HG02678 (cell line): ENCODE measurements around the gene MISP.

ENCODE experiments used
- ATAC-seq: cut with Tn5 transposase; IDR thresholded peaks from one replicate; pipeline ENCODE4 v1.9.1; 2021; ENCODE audit warnings: mild to moderate bottlenecking, moderate library complexity; ENCODE audit not compliant: unreplicated experiment

The MISP gene

DNA sequence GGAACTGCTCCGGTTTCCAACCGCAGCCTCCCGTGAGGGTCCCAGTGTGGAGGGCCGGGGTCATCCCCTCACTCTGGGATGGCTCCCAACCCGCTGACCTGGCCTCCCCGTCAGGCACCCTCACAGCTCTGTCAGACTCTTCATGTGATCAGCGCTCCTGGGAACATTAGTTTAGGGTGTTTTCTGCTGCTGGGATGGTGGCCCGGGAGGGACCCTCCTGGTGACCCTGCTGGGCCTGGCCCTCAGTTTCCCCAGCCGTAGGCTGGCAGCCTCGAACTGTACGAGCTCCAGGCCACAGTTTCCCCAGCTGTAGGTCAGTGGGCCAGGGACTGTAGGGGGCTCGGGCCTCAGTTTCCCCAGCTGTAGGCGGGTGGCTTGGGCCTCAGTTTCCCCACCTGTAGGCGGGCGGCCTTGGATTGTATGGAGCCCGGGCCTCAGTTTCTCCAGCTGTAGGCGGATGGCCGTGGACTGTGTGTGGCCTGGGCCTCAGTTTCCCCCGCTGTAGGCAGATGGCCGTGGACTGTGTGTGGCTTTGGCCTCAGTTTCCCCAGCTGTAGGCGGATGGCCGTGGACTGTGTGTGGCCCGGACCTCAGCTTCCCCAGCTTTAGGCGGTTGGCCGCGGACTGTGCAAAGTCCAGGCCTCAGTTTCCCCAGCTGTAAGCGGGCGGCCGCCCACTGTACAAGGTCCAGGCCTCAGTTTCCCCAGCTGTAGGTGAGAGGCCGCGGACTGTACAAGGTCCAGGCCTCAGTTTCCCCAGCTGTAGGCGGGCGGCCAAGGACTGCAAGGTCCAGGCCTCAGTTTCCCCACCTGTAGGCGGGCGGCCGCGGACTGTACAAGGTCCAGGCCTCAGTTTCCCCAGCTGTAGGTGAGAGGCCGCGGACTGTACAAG lies 45.0 kb downstream of the MISP start:
- ATAC-seq, result no peak

DNA sequence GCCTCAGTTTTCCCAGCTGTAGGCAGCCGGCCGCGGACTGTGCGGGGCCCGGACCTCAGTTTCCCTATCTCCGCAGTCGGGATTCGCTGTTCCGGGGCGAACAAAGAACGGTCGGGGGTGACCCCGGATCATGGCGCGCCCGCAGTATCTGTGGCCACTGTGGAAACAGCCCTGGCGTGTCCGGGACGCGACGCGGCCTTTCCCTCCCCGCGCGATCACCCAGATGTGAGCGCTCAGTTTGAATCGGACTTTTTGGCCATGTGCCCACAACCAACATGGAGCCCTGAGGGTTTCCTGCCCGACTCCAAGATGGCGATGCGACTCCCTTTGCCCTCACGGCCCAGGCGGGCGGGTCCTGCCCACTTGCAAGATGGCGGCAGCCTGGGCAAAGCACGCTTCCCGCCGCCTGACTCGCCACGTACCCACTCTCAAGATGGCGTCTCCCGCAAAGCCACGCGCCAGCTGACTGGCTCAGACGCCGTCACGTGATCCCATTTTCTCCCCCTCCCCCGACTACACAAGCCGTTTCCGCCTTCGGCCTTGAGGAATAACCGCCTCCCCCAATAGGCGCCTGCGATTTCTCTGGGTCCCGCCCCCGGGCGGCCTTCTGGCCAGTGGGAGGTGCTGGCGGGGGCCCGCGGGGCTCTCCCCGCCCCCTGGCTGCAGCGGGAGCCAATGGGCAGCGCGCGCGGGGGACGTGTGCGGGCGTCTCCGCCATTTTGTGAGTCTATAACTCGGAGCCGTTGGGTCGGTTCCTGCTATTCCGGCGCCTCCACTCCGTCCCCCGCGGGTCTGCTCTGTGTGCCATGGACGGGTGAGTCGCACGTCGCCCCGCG lies 46.0 kb downstream of the MISP start, which contains the start of gene PTBP1:
PTBP1 (plus strand) TSS at position 761 of the 836 bp plus-strand sequence; CDS start at position 807, 46 bp downstream.
- ATAC-seq, result peak; percentile 80

DNA sequence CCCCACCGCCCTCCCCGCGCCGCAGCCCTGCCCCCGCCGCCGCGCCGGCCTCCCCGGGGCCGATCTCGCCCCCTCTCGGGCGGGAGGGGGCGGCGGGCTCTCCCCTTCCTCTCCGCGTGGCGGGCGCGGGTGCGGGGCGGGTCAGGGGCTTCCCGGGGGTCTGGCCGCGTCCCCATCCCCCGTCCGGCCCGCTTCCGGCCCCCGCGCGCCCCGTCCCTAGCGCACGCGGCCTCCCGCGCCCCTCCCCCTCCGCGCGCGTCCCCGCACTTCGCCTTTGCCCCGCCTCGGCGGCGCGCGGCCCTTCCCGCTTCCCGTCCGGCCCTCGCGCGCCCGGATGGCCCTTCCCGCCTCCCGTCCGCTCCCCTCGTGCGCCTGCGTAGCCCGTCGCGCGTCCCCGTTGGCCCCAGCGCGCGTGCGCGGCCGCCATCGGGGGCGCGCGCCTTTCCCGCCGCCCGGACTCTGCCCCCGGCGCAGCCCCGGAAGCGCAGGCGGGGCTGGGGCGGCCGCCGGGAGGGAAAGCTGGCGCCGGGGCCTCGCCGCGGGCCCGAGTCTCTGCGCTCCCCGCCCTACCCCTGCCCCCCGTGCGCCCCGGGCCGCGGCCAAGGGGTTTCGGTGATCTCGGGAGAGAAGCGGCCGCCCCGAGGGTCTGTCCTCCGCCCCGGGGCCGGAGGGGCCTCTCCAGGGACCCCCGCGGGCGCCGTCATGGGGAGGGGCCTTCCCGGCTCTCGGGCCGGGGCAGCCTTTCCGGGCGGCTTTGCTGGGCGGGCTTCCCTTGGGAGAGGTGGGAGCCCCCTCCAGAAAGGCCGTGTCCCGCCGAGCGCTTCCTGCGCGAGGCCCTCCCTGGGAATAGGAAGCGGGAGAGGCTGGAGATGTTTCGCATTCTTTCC lies 46.9 kb downstream of the MISP start:
- peak; percentile 44 for ATAC-seq

DNA sequence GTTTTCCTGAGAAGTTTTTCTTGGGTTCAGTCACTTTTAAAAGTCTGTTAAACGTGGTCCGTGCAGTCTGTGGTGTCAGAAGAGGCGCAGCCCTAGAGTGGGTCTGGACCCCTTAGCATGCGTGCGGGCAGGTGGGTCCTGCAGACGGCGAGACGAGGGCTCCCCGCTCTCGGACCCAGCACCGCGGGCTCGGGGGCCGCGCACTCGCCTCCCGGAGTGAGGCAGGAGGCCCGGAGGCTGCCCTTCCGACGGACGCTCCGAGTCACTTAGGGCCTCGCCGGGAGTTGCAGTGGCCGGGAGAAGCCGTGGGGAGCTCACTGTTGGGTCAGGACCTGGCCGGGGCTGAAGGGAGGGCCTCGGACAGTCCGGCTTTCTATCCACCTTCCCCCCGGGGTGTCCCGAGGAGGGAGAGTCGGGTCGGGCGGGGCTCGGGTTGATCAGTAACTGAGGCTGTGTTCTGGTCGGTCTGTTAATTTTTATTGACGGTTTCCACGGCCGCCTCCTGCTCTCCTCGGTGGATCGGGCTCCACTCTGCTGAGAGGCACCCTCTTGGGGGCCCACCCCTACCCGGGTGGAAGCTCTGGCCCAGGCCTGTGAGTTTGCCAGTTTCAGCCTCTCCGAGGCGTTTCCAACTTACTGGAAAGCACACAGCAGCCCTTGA lies 47.6 kb downstream of the MISP start:
- ATAC-seq, result no peak

DNA sequence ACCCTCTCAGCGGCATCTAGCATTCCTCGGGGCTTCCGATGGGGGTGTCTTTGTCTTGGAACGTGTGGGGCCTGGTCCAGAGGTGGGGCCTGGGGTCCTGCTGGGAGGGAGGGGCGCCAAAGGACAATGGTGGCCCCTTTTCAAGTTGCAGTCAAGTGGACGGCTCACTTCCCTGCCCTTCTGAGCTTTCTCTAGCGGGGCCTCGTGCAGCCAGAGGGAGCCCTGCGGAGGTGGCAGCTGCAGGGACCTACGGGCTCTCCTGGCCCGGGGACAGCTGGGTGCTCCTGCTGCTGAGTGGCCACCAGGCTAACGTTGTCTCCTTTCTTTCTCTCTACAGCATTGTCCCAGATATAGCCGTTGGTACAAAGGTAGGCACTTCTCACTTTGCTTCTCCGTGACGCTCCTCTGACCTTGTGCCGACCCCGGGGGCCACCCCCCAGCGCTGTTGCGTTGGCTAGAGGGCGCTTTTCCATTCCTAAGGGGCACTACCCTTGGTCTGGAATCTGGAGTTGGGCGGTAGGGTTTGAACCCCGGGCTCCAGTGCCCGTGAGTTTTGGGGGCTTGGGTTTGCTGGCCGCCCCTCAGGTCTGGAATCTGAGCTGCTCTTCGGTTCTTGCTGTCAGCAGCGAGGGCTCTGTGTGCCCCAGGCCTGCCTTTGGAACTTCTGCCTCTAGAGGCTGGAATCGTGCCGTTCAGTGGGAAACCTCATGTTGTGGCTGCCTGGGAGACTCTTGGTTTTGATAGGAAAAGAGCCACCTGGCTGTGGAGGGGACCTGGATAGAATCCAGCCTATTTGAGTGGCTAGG lies 48.4 kb downstream of the MISP start:
- ATAC-seq, result no peak

DNA sequence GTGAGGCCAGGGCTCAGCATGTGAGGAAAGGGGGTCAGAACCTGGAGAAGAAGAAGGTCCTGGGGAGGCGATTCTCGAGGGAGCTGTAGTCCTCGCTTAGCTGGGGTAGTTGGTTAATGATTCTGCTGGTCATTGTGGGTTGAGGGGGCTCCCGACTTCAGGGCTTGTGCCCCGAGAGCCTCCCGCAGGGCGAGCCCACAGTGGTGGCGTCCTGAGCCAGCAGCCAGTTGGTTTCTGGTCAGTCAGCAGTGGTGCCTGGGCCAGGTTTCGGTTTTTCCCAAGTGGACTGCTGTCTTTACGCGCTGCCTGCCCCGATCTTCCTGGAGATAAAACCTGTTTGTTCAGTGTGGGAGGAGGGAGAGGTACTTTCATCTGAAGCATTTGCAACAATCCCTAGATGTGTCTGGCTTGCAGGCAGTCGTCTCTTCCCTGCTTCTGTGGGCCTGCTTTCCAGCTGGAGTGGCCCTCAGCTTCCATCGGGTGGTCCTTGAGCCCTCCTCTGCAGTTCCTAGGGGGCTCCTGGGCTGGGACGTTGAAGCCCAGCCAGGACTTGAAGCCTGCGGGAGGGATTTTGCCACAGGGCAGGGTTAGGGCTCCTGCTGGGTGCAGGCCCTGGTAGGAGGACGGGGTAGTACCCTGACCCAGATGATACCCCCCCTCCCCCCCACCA lies 49.6 kb downstream of the MISP start:
- no peak for ATAC-seq

DNA sequence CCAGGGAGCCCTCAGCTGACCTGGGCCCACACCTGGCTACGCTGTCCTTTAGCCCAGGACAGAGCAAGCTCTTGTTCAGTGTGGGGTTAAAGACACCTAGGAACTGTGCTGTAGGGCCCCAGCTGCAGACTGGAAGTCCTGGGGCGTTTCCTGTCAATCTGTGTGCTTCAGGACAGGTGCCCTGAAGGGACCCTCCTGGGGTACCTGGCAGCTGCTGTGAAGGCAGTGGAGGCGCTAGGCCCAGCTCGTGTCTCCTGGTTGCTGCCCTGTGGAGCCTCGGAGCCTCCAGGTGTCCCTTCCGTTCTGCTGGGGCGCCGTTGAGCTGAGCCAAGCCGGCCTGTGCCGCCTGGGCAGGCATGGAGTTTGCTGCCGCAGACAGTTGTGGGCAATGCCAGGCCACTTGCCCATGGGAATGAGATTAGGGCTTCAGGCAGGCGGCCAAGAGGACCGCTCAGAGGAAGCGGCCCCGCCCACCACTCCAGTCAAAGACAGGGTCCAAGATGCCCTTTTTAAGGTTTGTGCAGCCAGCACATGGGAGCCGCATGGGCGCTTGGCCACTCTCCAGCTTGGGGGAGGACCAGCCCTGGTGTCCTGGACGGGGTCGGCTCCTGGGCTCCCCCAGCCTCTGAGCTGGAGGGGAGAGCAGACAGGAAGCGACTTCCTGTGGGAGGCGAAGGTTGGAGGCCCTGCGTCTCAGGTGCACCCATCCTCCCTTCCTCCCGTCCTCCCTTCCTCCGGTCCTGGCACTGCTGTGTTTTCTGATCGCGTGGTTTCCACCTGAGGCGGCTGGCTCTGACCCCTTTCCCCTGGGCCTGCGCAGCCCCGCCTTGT lies 50.3 kb downstream of the MISP start:
- ATAC-seq, result no peak

DNA sequence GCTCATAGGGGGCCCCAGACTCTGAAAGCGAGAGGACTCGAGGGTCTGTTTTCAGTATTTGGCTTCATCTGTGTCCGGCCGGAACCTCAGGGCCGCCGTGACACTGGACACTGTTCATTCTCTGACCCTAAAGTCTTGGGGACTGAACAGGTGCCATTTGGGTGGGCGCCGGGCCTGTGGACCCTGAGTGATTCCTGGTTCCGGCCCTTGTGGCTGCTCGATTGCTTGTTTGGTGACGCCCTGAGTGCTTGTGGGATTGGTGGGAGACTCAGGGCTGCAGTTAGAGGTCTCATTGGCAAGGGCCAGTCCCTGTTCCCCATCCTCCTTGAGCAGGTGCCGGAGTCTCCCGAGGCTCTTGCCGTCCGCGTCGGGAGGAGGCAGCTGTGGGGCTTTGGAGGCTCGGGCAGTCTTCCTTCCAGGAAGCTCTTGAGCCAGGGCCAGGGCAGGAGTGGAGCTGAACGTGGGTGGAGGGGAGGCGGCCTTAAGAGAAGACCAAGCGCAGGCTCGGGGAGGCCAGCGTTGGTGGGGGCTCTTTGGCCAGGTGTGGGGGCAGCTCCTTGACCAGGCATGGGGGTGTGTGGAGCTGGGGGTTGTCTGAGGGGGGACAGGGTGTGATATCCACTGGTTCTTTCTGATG lies 51.1 kb downstream of the MISP start:
- no peak for ATAC-seq

DNA sequence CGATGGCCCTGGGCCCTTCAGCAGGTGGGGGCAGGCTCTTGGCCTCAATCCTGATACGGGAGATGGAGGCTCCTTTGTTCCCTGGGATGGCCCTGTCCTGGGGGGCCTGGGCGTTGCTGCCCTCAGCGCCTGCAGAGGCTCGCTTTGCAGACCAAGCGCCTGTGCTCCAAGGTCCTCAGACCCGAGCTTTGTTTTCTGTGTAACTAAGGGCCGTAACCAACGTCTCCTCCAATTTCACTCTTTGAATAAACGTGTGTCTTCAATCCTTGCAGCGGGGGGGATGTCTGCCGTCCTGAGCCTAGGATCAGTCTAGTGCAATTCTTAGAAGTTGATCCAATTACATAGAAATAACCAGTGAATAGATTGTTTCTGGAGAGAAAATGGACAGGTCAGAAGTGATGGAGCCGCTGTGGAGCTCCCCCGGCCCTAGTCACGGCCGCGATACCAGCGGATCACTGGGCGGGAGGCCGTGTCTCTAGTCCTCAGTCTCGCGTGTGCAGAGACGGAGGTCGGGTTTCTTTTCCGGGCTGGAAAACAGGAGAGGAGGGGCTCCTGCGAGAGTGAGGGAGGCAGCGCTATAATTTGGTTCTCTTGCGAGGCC lies 51.7 kb downstream of the MISP start:
- no peak for ATAC-seq

DNA sequence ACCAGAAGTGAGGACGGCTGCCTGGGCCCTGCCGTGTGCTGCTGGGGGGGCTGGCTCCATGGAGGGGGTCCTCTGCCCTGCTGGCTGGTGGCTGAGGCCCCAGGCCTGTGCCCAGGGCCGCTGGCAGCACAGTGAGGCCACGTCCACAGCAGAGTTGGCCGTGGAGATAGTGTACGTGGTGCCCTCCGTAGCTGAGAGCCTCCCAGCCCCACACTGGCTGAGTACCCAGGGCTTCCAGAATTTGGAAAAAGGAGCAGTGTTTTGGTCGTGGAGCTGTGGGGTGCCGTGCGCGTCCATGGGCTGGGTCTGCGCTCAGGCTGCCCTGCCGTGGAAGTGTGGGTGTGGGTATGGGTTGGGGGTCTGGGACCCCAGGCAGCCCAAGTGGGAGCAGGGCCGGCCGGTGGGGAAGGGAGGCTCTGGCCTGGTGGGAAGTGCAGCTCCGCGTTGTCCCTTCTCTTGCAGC lies 52.2 kb downstream of the MISP start:
- ATAC-seq, result no peak

DNA sequence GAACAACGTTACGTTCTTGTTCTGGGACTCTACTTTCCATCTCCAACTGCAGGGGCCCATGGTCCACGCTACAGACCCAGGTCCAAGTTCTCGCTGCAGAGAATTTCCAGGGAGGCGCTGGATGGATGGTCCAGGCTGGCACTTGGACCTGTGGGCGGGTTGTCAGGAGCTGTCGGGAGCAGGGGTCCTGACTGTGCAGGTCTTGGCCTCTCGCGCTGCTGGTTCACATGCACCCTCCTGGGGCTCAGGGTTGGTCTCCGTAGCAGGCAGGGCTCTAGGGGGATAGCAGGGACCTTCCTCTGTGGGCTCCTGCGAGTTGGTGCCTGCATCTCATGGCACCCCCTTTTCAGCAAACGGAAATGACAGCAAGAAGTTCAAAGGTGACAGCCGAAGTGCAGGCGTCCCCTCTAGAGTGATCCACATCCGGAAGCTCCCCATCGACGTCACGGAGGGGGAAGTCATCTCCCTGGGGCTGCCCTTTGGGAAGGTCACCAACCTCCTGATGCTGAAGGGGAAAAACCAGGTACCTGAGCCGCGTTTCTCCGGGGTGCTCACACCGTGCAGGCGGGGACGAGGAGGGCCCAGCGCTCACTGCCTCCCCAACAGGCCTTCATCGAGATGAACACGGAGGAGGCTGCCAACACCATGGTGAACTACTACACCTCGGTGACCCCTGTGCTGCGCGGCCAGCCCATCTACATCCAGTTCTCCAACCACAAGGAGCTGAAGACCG lies 52.9 kb downstream of the MISP start:
- no peak for ATAC-seq

DNA sequence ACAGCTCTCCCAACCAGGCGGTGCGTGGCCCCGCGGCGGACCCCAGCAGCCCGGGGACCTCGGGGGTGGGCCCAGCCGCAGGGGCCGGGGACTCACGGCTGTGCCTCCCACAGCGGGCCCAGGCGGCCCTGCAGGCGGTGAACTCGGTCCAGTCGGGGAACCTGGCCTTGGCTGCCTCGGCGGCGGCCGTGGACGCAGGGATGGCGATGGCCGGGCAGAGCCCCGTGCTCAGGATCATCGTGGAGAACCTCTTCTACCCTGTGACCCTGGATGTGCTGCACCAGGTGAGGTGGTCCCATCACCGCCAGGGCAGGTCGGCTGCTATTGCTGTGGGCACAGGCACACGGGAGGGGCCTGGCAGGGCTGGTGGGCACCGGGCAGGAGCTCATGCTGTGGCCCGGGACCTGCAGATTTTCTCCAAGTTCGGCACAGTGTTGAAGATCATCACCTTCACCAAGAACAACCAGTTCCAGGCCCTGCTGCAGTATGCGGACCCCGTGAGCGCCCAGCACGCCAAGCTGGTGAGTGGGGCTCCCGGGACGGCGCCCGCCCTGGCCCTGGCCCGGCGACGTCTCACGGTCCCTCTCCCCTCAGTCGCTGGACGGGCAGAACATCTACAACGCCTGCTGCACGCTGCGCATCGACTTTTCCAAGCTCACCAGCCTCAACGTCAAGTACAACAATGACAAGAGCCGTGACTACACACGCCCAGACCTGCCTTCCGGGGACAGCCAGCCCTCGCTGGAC lies 53.7 kb downstream of the MISP start:
- no peak for ATAC-seq

DNA sequence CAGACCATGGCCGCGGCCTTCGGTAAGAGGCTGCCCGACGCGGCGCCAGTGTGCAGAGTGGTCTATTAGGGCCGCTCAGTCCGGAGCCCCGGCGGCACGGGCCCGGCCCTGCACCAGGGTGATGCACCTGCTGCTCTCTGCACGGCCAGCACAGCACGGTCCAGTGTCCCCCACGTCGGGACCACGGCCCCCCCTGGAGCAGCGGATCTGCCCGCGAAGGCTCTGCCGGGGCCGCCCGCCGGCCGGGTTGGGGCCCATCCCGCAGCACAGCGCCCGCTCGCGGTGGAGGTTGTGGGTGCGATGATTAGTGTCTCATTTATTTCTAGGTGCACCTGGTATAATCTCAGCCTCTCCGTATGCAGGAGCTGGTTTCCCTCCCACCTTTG lies 54.2 kb downstream of the MISP start:
- ATAC-seq, result no peak

DNA sequence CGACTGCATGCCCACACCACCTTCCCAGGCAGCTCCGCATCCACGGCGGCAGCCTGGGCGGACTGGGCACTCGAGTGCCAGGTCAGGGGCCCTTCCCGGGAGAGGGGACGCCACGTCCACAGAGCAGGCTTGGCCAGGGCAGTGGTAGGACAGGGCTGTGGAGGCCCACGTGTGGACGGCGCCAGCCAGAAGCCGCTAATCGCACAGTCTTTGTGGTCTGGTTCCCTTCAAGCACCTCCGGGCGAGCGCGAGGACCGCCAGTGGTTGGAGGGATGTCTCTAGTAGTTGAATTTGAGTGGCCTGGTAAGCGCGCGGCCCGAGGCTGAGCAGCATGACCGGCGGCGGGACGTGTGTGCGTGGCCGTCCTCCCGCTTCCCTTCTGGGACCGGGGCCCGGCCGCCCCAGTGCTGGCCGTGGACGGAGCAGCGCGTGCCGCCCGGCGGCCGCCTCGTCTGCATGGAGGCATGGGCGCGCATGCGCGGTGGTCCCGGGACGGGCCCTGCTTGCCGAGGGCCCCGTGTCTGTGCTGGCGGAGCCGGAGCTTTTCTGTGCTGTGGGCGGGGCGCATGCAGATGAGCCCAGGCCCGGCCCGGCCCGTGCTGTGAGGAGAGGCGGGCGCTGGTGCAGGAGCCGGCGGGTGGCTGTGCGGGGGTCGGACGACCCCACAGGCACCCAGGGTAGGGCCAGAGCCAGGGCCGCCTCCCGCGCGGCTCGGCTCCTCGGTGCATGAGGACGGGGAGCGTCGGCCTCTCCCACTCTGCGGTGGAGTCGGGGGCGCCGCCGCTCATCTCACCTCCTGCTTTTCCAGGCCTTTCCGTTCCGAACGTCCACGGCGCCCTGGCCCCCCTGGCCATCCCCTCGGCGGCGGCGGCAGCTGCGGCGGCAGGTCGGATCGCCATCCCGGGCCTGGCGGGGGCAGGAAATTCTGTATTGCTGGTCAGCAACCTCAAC lies 55.0 kb downstream of the MISP start:
- ATAC-seq, result no peak
